HCT116 (cell line): ENCODE measurements around the gene RPL28. TPM values are rescaled to one million over a fixed set of nuclear protein-coding genes. Genes with fewer than 3 reads are reported as not detected.

Source experiments
- ATAC-seq: fragments of 200-7000 bp; cut with Tn5 transposase; 2 replicates; pipeline ENCODE4 v1.9.1; 2020; ENCODE audit warnings: mild to moderate bottlenecking, moderate library complexity
- BruUV-seq: library from RNA; stranded (reverse); fragments of 400-500 nt; replicated peaks from 2 replicates; lab custom pipeline; 2021; lab: Mats Ljungman, UMichigan
- CTCF ChIA-PET: fragments of 300-600 bp; sonication (Branson Sonifier 250); formaldehyde crosslinking; loops from one replicate; lab custom pipeline; 2021; ENCODE audit warnings: antibody characterized with exemption; lab: Charles Lee
- POLR2A ChIA-PET: fragments of 300-600, 350-600 bp; sonication (Branson Sonifier 250); formaldehyde crosslinking; loops from one replicate; lab custom pipeline; 2021; ENCODE audit warnings: antibody characterized with exemption; lab: Charles Lee
- RAD21 ChIA-PET, 2 experiments: fragments of 300-600 bp; sonication (Branson Sonifier 250); formaldehyde crosslinking; loops; one replicate each; lab custom pipeline; 2023; ENCODE audit warnings: low total read pairs in 2 of 2; ENCODE audit not compliant: uncharacterized antibody in 2 of 2, unreplicated experiment in 2 of 2, low non-redundant PET in 1 of 2; lab: Charles Lee
- DNase-seq: peaks from one replicate; pipeline ENCODE4 v3.0.0-alpha.2; 2010; ENCODE audit warnings: low read depth, low spot score
- H2AFZ ChIP-seq: fragments of 200-600 bp; shearing (Covaris generic), sonication (generic); 2 replicates; pipeline ENCODE4 v1.6.1; 2017; ENCODE audit warnings: low read depth, mixed run types, mixed read lengths, antibody characterized with exemption, low read length; ENCODE audit not compliant: poor library complexity, severe bottlenecking
- H3K27ac ChIP-seq: 2 replicates; pipeline ENCODE4 v1.5.1; 2012; ENCODE audit warnings: low read depth, low read length
- H3K27me3 ChIP-seq: fragments of 200-600 bp; sonication (generic); 2 replicates; pipeline ENCODE4 v1.6.1; 2016; ENCODE audit warnings: mixed run types, low read length, mixed read lengths; ENCODE audit not compliant: insufficient read depth
- H3K36me3 ChIP-seq, 2 experiments: fragments of 200-500 bp in 1 of 2; fragments of 200-600 bp in 1 of 2; sonication (Bioruptor generic) in 1 of 2; sonication (generic) in 1 of 2; 2 replicates each; pipeline versions ENCODE4 v1.5.1 to v1.6.1; 2014 to 2016; ENCODE audit warnings: low read length in 2 of 2, inconsistent platforms in 1 of 2, mixed read lengths in 1 of 2, mixed run types in 1 of 2; ENCODE audit not compliant: insufficient read depth in 2 of 2, control insufficient read depth in 1 of 2
- H3K4me1 ChIP-seq, 2 experiments: fragments of 200-600 bp in 1 of 2; sonication (generic) in 1 of 2; 2 replicates each; pipeline versions ENCODE4 v1.5.1 to v1.6.1; 2012 to 2017; ENCODE audit warnings: low read length in 2 of 2, inconsistent platforms in 1 of 2, mild to moderate bottlenecking in 1 of 2, mixed read lengths in 1 of 2, mixed run types in 1 of 2, moderate library complexity in 1 of 2; ENCODE audit not compliant: insufficient read depth in 2 of 2, control insufficient read depth in 1 of 2
- H3K4me2 ChIP-seq: fragments of 200-600 bp; sonication (generic); 2 replicates; pipeline ENCODE4 v1.6.1; 2017; ENCODE audit warnings: mixed run types, low read length, mixed read lengths
- H3K4me3 ChIP-seq, 2 experiments: fragments of 200-600 bp in 1 of 2; sonication (generic) in 1 of 2; replicated peaks in 1 of 2; 2 replicates each; pipeline ENCODE4 v1.5.1; 2011 to 2016; ENCODE audit warnings: low read length in 2 of 2, control low read depth in 1 of 2, low read depth in 1 of 2, mild to moderate bottlenecking in 1 of 2, mixed read lengths in 1 of 2, mixed run types in 1 of 2
- H3K79me2 ChIP-seq: fragments of 200-600 bp; sonication (generic); 2 replicates; pipeline ENCODE4 v1.6.1; 2017; ENCODE audit warnings: mild to moderate bottlenecking, mixed run types, low read length, moderate library complexity, mixed read lengths; ENCODE audit not compliant: insufficient read depth
- H3K9ac ChIP-seq: fragments of 200-600 bp; sonication (generic); 2 replicates; pipeline ENCODE4 v1.6.1; 2016; ENCODE audit warnings: low read length, mixed read lengths
- H3K9me2 ChIP-seq: fragments of 200-600 bp; sonication (generic), shearing (Covaris generic); 2 replicates; pipeline ENCODE4 v1.6.1; 2017; ENCODE audit warnings: mixed run types, mild to moderate bottlenecking, moderate library complexity; ENCODE audit not compliant: insufficient read depth
- H3K9me3 ChIP-seq, 2 experiments: fragments of 200-500 bp in 1 of 2; fragments of 200-600 bp in 1 of 2; sonication (Bioruptor generic) in 1 of 2; sonication (generic) in 1 of 2; 2 replicates each; pipeline ENCODE4 v1.6.1; 2014 to 2017; ENCODE audit warnings: low read length in 2 of 2, mixed read lengths in 2 of 2, inconsistent platforms in 1 of 2, low read depth in 1 of 2, mild to moderate bottlenecking in 1 of 2, mixed run types in 1 of 2, moderate library complexity in 1 of 2; ENCODE audit not compliant: control insufficient read depth in 1 of 2, insufficient read depth in 1 of 2
- H4K20me1 ChIP-seq: fragments of 200-600 bp; sonication (generic), shearing (Covaris generic); 2 replicates; pipeline ENCODE4 v1.6.1; 2017; ENCODE audit warnings: mixed run types, mild to moderate bottlenecking, moderate library complexity; ENCODE audit not compliant: insufficient read depth
- CEBPB ChIP-seq: IDR thresholded peaks from 2 replicates; pipeline ENCODE4 v1.6.1; 2012; ENCODE audit warnings: low read depth
- EGR1 ChIP-seq: IDR thresholded peaks from 2 replicates; pipeline ENCODE4 v1.6.1; 2012; ENCODE audit warnings: low read depth
- ELF1 ChIP-seq: IDR thresholded peaks from 2 replicates; pipeline ENCODE4 v1.6.1; 2012; ENCODE audit warnings: low read depth, borderline replicate concordance
- EZH2 ChIP-seq: fragments of 200-600 bp; sonication (generic); IDR thresholded peaks from 2 replicates; pipeline ENCODE4 v1.6.1; 2017; ENCODE audit warnings: antibody characterized with exemption, mixed run types
- POLR2A ChIP-seq: IDR thresholded peaks from 2 replicates; pipeline ENCODE4 v1.7.0; 2011; ENCODE audit warnings: borderline replicate concordance; ENCODE audit not compliant: insufficient read depth, insufficient read length; ENCODE audit errors: extremely low read depth
- ZFX ChIP-seq: fragments of 450-650 bp; IDR thresholded peaks from 2 replicates; pipeline ENCODE4 v1.6.1; 2017
- intact Hi-C: fragments of 100-400 bp; cut with micrococcal nuclease; formaldehyde crosslinking; loops from 2 replicates; pipeline ENCODE4 v1.10.0; 2022
- total RNA-seq: library from RNA; stranded (reverse); gene quantifications from one replicate; pipeline ENCODE4 v1.2.1, GENCODE V29; 2021; ENCODE audit not compliant: unreplicated experiment
- TF ChIP-seq, protein P1 (sequence below), 3 experiments: fragments of 200-600 bp in 1 of 3; sonication (generic) in 1 of 3; IDR thresholded peaks in 2 of 3; conservative IDR thresholded peaks in 1 of 3; 2 replicates each; pipeline ENCODE4 v1.5.1; 2012 to 2017; ENCODE audit warnings: low read depth in 2 of 3, low read length in 2 of 3, antibody characterized with exemption in 1 of 3, borderline replicate concordance in 1 of 3, control low read depth in 1 of 3, mild to moderate bottlenecking in 1 of 3, mixed read lengths in 1 of 3, mixed run types in 1 of 3, moderate library complexity in 1 of 3; ENCODE audit not compliant: insufficient read depth in 1 of 3
- TF ChIP-seq, protein P2 (sequence below): IDR thresholded peaks from 2 replicates; pipeline ENCODE4 v1.6.1; 2012
- TF ChIP-seq, protein P3 (sequence below): IDR thresholded peaks from 2 replicates; pipeline ENCODE4 v1.6.1; 2011; ENCODE audit warnings: mild to moderate bottlenecking, low read length, moderate library complexity; ENCODE audit not compliant: insufficient replicate concordance; ENCODE audit errors: extremely low read depth

Gene RPL28
- total RNA-seq, 1 experiment from 2014 or later, result 3,050 TPM

DNA sequence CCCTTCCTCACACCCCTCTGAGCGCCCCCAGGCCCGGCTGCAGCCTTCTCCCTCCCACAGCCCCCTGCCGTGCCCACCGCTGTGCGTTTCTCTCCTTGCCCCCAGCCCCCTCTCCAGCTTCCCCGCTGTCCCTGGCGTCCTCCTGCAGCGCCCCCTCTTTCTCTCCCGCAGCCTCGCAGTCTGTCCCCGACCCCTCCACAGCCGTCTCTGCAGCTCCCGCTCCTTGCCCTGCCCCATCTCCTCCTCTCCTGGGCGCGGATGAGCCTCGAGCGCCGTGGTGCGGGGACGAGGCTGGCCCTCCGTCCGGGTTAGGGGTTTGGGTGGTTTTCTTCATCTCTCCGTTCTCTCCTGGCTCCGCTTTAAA is 45.0 kb upstream of the RPL28 start:
- H2AFZ ChIP-seq, result no peak overlapping the region
- H3K9me3 ChIP-seq, result no peaks in the 10 kb centered on the region
- POLR2A ChIA-PET, result no interaction called here
- H3K4me2 ChIP-seq, result peak overlapping the region; percentile 98
- peak overlapping the region; percentile 85 for H3K9ac ChIP-seq
- no peaks in the 10 kb centered on the region for H3K27me3 ChIP-seq
- DNase-seq (no peak), ATAC-seq (no peak)
- peak overlapping the region; percentile 92 for H3K27ac ChIP-seq
- RAD21 ChIA-PET, result no interaction called here
- peak overlapping the region; percentile 74 to 83 for H3K4me3 ChIP-seq
- H3K79me2 ChIP-seq, result peaks cover 9% of the 10 kb centered on the region; the same call in 1 of the 2 replicates
- TF ChIP-seq, protein P1, sequence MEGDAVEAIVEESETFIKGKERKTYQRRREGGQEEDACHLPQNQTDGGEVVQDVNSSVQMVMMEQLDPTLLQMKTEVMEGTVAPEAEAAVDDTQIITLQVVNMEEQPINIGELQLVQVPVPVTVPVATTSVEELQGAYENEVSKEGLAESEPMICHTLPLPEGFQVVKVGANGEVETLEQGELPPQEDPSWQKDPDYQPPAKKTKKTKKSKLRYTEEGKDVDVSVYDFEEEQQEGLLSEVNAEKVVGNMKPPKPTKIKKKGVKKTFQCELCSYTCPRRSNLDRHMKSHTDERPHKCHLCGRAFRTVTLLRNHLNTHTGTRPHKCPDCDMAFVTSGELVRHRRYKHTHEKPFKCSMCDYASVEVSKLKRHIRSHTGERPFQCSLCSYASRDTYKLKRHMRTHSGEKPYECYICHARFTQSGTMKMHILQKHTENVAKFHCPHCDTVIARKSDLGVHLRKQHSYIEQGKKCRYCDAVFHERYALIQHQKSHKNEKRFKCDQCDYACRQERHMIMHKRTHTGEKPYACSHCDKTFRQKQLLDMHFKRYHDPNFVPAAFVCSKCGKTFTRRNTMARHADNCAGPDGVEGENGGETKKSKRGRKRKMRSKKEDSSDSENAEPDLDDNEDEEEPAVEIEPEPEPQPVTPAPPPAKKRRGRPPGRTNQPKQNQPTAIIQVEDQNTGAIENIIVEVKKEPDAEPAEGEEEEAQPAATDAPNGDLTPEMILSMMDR (IDR thresholded peaks at IDR 0.05 in 2 of 3, conservative IDR thresholded peaks at IDR 0.05 in 1 of 3; ENCODE audit: borderline replicate concordance in 1 of 3, insufficient read depth in 1 of 3, low read depth in 2 of 3, low read length in 2 of 3), result peak in 1 of 3 experiments; percentile 43; a peak in 2 of 6 replicates
- TF ChIP-seq, protein P2, sequence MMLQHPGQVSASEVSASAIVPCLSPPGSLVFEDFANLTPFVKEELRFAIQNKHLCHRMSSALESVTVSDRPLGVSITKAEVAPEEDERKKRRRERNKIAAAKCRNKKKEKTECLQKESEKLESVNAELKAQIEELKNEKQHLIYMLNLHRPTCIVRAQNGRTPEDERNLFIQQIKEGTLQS, result no peak
- TF ChIP-seq CEBPB, result no peak
- TF ChIP-seq ELF1, result no peak
- TF ChIP-seq ZFX, result no peak
- no peak for TF ChIP-seq POLR2A
- no peak for TF ChIP-seq EGR1
- no peak for TF ChIP-seq EZH2
- TF ChIP-seq, protein P3, sequence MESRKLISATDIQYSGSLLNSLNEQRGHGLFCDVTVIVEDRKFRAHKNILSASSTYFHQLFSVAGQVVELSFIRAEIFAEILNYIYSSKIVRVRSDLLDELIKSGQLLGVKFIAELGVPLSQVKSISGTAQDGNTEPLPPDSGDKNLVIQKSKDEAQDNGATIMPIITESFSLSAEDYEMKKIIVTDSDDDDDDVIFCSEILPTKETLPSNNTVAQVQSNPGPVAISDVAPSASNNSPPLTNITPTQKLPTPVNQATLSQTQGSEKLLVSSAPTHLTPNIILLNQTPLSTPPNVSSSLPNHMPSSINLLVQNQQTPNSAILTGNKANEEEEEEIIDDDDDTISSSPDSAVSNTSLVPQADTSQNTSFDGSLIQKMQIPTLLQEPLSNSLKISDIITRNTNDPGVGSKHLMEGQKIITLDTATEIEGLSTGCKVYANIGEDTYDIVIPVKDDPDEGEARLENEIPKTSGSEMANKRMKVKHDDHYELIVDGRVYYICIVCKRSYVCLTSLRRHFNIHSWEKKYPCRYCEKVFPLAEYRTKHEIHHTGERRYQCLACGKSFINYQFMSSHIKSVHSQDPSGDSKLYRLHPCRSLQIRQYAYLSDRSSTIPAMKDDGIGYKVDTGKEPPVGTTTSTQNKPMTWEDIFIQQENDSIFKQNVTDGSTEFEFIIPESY, result no peak
- peaks cover 4 to 5% of the 10 kb centered on the region in 2 experiments; a peak in 3 of 4 replicates for H3K36me3 ChIP-seq
- intact Hi-C loops, result no loop called here
- peaks cover 14 to 46% of the 10 kb centered on the region in 2 experiments for H3K4me1 ChIP-seq
- CTCF ChIA-PET, result interaction anchor here (1.0 kb wide), 1 partner anchor 10 kb away, joined by 3 read pairs; no protein-coding TSS in a partner anchor
- no peaks in the 10 kb centered on the region for H3K9me2 ChIP-seq
- no peaks in the 10 kb centered on the region for H4K20me1 ChIP-seq
- no TSS peak for BruUV-seq
